Stromal cell of bone marrow (primary cell): ENCODE results near the gene SLC24A4.

ENCODE experiments used
- DNase-seq: peaks from one replicate; pipeline ENCODE4 v3.0.0-alpha.2; 2012; ENCODE audit warnings: low read depth

The SLC24A4 gene

DNA sequence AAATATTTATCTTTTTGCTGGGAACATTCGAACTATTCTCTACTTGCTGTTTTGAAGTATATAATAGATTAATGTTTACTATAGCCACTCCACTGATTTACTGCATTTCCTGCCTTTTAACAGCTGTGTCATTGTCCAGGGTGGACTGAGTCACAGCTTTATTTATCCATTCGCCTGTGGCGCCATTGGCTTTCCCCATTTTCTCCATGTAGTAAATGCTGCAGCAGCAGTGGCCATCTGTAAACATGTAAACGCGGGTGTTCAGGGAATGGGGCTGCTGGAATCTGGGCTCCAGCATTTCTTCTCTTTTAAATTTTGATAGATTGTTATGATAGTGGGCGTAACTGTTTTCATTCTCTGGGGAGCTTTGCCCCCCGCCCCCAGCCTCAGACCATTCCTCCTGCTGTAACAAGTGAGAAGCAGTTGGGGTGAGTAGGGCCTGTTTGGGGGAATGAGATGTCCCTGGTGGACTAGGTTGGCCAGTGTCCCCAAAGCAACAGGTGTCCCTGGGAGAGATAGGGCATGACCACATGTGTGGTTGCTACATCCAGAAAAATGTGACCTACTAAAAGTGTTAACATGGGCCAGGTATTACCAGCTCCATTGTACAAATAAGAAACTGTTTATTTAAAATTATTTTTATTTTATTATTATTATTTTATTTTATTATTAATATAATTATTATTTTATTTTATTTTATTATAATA, 223.5 kb downstream of the SLC24A4 start:
- DNase-seq = no peak

DNA sequence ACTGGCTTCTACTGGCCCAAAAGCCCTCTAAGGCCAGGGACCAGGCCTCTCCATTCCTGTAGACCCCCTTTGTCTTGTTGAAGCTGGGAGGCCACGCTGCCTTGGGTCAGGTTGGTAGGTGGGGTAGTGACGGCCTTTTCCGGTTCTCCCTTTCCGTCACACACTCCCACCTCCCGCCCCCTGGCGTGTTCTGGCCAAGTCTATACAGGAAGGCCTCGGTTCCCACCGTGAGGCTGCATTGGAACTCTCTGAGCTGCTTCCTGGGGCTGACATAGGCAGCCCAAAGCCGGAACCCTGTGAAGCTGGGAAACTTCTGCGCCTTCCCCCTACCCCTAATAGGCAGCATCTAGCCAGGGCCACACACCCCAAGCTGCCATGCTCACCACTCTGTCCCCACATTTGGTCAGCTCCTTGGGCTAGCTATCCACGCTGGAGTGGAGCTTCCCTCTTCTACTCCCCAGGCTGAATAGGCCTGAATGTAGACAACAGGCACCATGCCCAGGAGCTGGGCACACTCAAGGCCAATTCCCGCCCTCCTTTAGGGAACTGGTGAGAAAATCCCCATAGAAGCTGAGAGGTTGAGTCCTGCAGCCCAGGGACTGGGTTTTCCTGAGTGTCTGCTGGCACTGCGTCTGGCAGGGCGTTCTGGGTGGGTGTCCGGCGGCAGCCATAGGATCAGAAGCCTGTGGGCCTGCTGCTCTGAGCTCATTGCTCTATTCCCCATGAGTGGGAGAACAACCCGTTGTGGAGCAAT, 226.3 kb downstream of the SLC24A4 start:
- DNase-seq = no peak

DNA sequence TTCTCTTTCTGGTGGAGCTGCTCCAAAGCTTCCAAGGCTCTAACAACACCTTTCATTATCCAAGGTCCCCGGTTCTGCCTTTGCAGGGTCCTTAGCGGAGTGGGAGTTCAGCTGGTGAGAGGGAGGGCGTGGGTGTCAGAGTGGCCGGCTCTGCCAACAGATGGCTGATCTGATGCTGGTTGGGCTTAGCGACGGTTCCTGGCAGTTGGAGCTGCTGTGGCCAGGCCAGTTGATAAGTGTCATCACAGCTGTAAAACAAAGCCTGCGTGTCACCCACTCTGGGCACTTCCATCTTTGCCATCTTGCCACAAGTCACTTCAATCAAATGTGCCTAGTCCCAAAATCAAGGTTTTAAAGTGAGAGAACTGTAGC, 226.9 kb downstream of the SLC24A4 start:
- DNase-seq = peak; percentile 46
